ENCODE measurements around the gene RANBP3.

RANBP3 gene

GRCh38 chr19:5966941-5967340 is 11.0 kb downstream of the RANBP3 start:
- H3K27ac ChIP-seq (ENCODE audit: extremely low read depth, low read depth, low read length) = no peak overlapping the region
- POLR2A ChIA-PET = interaction anchor here (2.2 kb wide), 2 partner anchors 10 to 11 kb away, joined by 10 to 13 read pairs; partner anchors contain the start of gene RANBP3
- TF ChIP-seq ZNF221 (tag by site-specific recombination; IDR thresholded peaks at IDR 0.05; ENCODE audit: borderline replicate concordance) = no peak
- no peak for TF ChIP-seq ZNF600 (tag by site-specific recombination; IDR thresholded peaks at IDR 0.05)
- TF ChIP-seq ZNF514 (tag by site-specific recombination; IDR thresholded peaks at IDR 0.05) = no peak
- no peak for TF ChIP-seq HOXC10 (CRISPR knock-in tag; IDR thresholded peaks at IDR 0.05)
- no peak for TF ChIP-seq ZNF785 (tag by site-specific recombination; IDR thresholded peaks at IDR 0.05)
- TF ChIP-seq ZBTB26 (tag by site-specific recombination; optimal IDR thresholded peaks at IDR 0.05) = no peak
- no peak for TF ChIP-seq ZNF133 (tag by site-specific recombination; IDR thresholded peaks at IDR 0.05)
- TF ChIP-seq ZNF366 (tag by site-specific recombination; conservative IDR thresholded peaks at IDR 0.05) = no peak
- TF ChIP-seq ZSCAN4 (tag by site-specific recombination; IDR thresholded peaks at IDR 0.05) = no peak
- no peak for TF ChIP-seq INSM2 (tag by site-specific recombination; IDR thresholded peaks at IDR 0.05)
- TF ChIP-seq TRIM28 (IDR thresholded peaks at IDR 0.05; ENCODE audit: borderline replicate concordance, low read length) = no peak
- TF ChIP-seq ZIC2 (tag by site-specific recombination; IDR thresholded peaks at IDR 0.05) = no peak
- TF ChIP-seq WT1 (tag by site-specific recombination; IDR thresholded peaks at IDR 0.05) = no peak
- no peak for TF ChIP-seq AEBP2 (tag by site-specific recombination; IDR thresholded peaks at IDR 0.05; ENCODE audit: borderline replicate concordance)
- no peak for TF ChIP-seq OVOL3 (tag by site-specific recombination; IDR thresholded peaks at IDR 0.05)
- TF ChIP-seq ZBTB17 (tag by site-specific recombination; IDR thresholded peaks at IDR 0.05) = no peak
- TF ChIP-seq IKZF3 (tag by site-specific recombination; IDR thresholded peaks at IDR 0.05) = no peak
- TF ChIP-seq ZFP69B (tag by site-specific recombination; IDR thresholded peaks at IDR 0.05) = no peak
- no peak for TF ChIP-seq ZNF624 (tag by site-specific recombination; IDR thresholded peaks at IDR 0.05)
- H3K4me1 ChIP-seq (ENCODE audit: control insufficient read depth, insufficient read depth, low read length) = peaks cover 15% of the 10 kb centered on the region
- H3K36me3 ChIP-seq (ENCODE audit: control insufficient read depth in 2 of 2, insufficient read depth in 1 of 2, low read length in 2 of 2) = peaks cover 0 to 31% of the 10 kb centered on the region in 2 experiments; a peak in 1 of 3 replicates
- H3K4me3 ChIP-seq (ENCODE audit: low read depth, low read length) = no peak overlapping the region
- CTCF ChIA-PET = interaction anchor here (0.6 to 7.1 kb wide), 13 partner anchors 10 to 173 kb away, joined by 3 to 63 read pairs (median 8); partner anchors contain the start of gene RANBP3
- no peaks in the 10 kb centered on the region for H3K9me3 ChIP-seq (ENCODE audit: control insufficient read depth, insufficient read depth, low read depth, low read length)

GRCh38 chr19:5966215-5966614 is 11.7 kb downstream of the RANBP3 start:
- Histone ChIP-seq H3K9me3 (ENCODE audit: control insufficient read depth, insufficient read depth, low read depth, low read length) (no peaks in the 10 kb centered on the region), H3K4me3 (ENCODE audit: low read depth, low read length) (no peak overlapping the region), H3K27ac (ENCODE audit: extremely low read depth, low read depth, low read length) (no peak overlapping the region), H3K4me1 (ENCODE audit: control insufficient read depth, insufficient read depth, low read length) (peaks cover 18% of the 10 kb centered on the region), H3K36me3 (ENCODE audit: control insufficient read depth in 2 of 2, insufficient read depth in 1 of 2, low read length in 2 of 2) (peaks cover 0 to 27% of the 10 kb centered on the region in 2 experiments; a peak in 1 of 3 replicates)
- ChIA-PET POLR2A (interaction anchor here (2.2 kb wide), 1 partner anchor 11 kb away, joined by 10 read pairs; the partner anchor contains the start of gene RANBP3), CTCF (interaction anchor here (0.6 to 7.1 kb wide), 7 partner anchors 12 to 129 kb away, joined by 3 to 63 read pairs (median 9); no protein-coding TSS in a partner anchor)
- 0 out of 2 replicates have a peak, but pooled peaks have one; percentile 11 for TF ChIP-seq INSM2 (tag by site-specific recombination; IDR thresholded peaks at IDR 0.05)
- no peak for TF ChIP-seq ZNF544 (tag by site-specific recombination; IDR thresholded peaks at IDR 0.05)
- no peak for TF ChIP-seq ZNF596 (tag by site-specific recombination; IDR thresholded peaks at IDR 0.05)
- peak; percentile 59; the same call in 1 of the 2 replicates for TF ChIP-seq PRDM1 (tag by site-specific recombination; IDR thresholded peaks at IDR 0.05)
- peak; percentile 78 for TF ChIP-seq ZNF677 (tag by site-specific recombination; IDR thresholded peaks at IDR 0.05)
- no peak for TF ChIP-seq ZNF660 (tag by site-specific recombination; IDR thresholded peaks at IDR 0.05)
